Renal cortex interstitium (tissue), 3 donors: ENCODE measurements around the gene OR2D2. TPM values are rescaled to one million over a fixed set of nuclear protein-coding genes. Genes with fewer than 3 reads are reported as not detected.

Source experiments
- polyA plus RNA-seq, 3 donors: library from polyadenylated mRNA; unstranded; fragments of 120-200 nt; gene quantifications; one replicate each; pipeline ENCODE4 v1.2.1, GENCODE V29; 2013; ENCODE audit not compliant: insufficient read length in 3 of 3

Gene OR2D2
- polyA plus RNA-seq, 3 donors = not detected

Other genes starting within 250 kb of the OR2D2 start
- 10 to 100 TPM; 29.1 to 43.4 (median 34.7) TPM for gene DCHS1, start 236.7 kb downstream of the OR2D2 start, polyA plus RNA-seq
- gene MRPL17, start 209.2 kb downstream of the OR2D2 start, polyA plus RNA-seq = 10 to 100 TPM; 62.5 to 71.5 (median 69.2) TPM
- under 1 TPM in 2 of 3 donors, not detected in 1; 0.09 to 0.12 TPM for gene OR2AG2, start 120.5 kb downstream of the OR2D2 start, polyA plus RNA-seq
- under 1 TPM in 1 of 3 donors, not detected in 2; 0.09 TPM for gene OR2AG1, start 109.5 kb downstream of the OR2D2 start, polyA plus RNA-seq
- under 1 TPM in 2 of 3 donors, not detected in 1; 0.03 to 0.05 TPM for gene OR6A2, start 92.8 kb downstream of the OR2D2 start, polyA plus RNA-seq
- not detected for gene OR10A5, start 46.8 kb downstream of the OR2D2 start, polyA plus RNA-seq
- under 1 TPM in 1 of 3 donors, not detected in 2; 0.03 TPM for gene OR10A2, start 29.4 kb downstream of the OR2D2 start, polyA plus RNA-seq
- gene OR10A4, start 15.9 kb downstream of the OR2D2 start, polyA plus RNA-seq = not detected
- not detected for gene OR2D3, start 28.5 kb upstream of the OR2D2 start, polyA plus RNA-seq
- gene ZNF215, start 33.9 kb upstream of the OR2D2 start, polyA plus RNA-seq = 1 to 10 TPM; 2.5 to 3.3 (median 3.0) TPM
- gene ZNF214, start 127.8 kb upstream of the OR2D2 start, polyA plus RNA-seq = 10 to 100 TPM; 12.3 to 13.1 (median 12.7) TPM
- 1 to 10 TPM in 1 of 3 donors, under 1 TPM in 2; 0.67 to 1.1 (median 0.68) TPM for gene NLRP14, start 128.0 kb upstream of the OR2D2 start, polyA plus RNA-seq
- gene RBMXL2, start 196.5 kb upstream of the OR2D2 start, polyA plus RNA-seq = under 1 TPM in 2 of 3 donors, not detected in 1; 0.10 to 0.18 TPM